NCI-H1105 treated with DMSO at 0.1 percent for 48 hours (cell line): Measurements from ENCODE around the gene ACVR1B.
A peak's percentile ranks its signal among the peaks of the same experiment; 100 is the strongest.

Source experiments
- DNase-seq: peaks from one replicate; lab custom pipeline; 2025; lab: John Stamatoyannopoulos, UW

Gene ACVR1B

GRCh38 chr12:51951199-51951842, at the start of gene ACVR1B:
ACVR1B (plus strand) TSS chr12:51951699; CDS start chr12:51951744, 45 bp downstream.
- peak; percentile 74 for DNase-seq

GRCh38 chr12:51901881-51902280, 49.6 kb upstream of the ACVR1B start:
- no peak for DNase-seq

- DNase-seq, result no peak
Observed at GRCh38 chr12:51904951-51905470, 46.5 kb upstream of the ACVR1B start.

- no peak for DNase-seq
Observed at GRCh38 chr12:51905471-51906429, 45.7 kb upstream of the ACVR1B start.

DNA sequence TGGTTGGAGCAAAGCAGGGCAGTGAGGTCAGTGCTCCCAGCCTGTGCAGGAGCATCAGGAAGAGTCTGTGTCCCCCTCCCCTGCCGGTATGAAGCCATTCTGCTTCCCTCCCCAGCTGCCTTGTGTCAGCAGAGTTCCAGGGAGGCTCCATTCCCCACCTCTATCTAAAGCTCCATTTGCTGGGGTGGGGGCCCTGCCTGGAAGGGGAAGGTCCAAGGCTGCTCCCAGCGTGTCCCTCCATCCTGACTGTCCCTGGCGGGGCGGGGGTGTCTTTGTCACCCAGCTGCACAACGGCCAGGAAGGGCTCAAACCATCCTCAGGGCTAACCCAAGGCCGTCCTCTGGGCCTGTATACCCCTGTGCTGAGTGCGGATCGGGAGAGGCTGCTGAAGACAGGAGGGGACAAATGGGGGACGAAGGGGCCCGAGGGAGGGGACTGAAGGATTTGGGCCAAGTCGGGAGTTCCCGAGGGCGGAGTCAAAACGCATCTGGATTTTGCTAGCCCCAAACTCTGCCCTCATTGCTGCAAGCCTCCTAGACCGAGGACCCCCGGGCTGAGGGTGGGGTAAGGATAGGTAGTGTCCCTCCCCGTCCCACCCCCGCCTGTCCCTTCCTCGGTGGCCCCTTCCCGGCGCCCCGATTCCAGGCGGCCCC, 44.9 kb upstream of the ACVR1B start:
- no peak for DNase-seq

GRCh38 chr12:51907083-51907855, 44.2 kb upstream of the ACVR1B start, which contains the start of gene ACVRL1:
ACVRL1 (plus strand) TSS chr12:51907504; CDS start chr12:51912475, 4,971 bp downstream.
- no peak for DNase-seq

- DNase-seq, result no peak
Observed at GRCh38 chr12:51907856-51908425, 43.6 kb upstream of the ACVR1B start.

DNA sequence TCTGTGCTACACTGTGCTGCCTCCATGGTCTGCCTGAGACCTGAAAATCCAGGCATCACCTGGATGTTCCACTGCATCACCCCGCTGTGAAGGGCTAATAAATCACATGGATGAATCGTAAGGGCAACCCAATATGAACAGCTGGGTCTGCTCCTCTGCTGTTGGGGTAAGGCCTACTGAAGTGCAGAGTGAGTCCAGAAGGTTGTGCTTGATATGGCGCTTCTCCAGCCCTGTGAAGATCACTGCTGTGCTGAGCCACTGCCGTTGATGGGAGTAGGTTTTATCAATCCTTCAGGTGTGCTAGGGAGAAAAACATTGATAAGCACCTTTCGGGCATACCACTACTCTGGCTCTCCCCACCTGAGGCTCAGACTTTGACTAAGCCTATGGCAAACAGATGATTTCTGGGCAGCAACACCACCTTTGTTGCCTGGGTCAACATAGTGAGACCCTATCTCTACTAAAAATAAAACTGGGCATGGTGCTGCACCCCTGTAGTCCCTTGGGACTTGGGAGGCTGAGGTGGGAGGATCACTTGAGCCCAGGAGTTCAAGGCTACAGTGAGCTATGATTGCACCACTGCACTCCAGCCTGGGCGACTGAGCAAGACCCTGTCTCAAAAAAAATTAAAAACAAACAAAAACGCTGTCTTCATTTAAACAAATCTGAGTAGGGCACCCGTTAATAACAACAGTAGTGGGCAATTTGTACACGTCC, 42.5 kb upstream of the ACVR1B start:
- no peak for DNase-seq

GRCh38 chr12:51910168-51910567, 41.3 kb upstream of the ACVR1B start:
- DNase-seq, result no peak

- DNase-seq, result no peak
Observed at GRCh38 chr12:51910691-51911090, 40.8 kb upstream of the ACVR1B start.

GRCh38 chr12:51911307-51911706, 40.2 kb upstream of the ACVR1B start:
- DNase-seq, result no peak

- no peak for DNase-seq
Observed at GRCh38 chr12:51911788-51912711, 39.4 kb upstream of the ACVR1B start.

DNA sequence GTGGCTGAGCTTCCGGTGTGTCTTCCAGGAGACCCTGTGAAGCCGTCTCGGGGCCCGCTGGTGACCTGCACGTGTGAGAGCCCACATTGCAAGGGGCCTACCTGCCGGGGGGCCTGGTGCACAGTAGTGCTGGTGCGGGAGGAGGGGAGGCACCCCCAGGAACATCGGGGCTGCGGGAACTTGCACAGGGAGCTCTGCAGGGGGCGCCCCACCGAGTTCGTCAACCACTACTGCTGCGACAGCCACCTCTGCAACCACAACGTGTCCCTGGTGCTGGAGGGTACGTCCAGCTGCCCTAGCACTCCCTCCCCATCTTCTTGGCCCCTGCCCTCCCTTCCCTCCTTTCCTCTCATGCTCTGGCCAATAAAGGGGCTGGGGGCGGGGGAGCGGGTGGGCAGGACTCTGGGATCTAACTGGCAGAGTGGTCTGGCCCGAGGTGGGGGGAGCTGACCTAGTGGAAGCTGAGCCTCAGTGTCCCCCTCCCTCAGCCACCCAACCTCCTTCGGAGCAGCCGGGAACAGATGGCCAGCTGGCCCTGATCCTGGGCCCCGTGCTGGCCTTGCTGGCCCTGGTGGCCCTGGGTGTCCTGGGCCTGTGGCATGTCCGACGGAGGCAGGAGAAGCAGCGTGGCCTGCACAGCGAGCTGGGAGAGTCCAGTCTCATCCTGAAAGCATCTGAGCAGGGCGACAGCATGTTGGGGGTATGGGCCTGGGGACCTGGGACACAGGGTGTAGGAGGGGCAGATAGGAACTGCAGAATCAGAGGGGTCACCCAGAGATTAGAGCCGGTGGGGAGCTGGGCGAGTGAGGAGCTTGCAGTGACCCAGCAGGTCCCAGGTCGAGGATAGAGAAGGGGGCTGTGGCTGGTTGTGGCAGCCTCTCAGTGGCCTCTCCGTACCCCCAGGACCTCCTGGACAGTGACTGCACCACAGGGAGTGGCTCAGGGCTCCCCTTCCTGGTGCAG, 38.1 kb upstream of the ACVR1B start:
- no peak for DNase-seq

DNA sequence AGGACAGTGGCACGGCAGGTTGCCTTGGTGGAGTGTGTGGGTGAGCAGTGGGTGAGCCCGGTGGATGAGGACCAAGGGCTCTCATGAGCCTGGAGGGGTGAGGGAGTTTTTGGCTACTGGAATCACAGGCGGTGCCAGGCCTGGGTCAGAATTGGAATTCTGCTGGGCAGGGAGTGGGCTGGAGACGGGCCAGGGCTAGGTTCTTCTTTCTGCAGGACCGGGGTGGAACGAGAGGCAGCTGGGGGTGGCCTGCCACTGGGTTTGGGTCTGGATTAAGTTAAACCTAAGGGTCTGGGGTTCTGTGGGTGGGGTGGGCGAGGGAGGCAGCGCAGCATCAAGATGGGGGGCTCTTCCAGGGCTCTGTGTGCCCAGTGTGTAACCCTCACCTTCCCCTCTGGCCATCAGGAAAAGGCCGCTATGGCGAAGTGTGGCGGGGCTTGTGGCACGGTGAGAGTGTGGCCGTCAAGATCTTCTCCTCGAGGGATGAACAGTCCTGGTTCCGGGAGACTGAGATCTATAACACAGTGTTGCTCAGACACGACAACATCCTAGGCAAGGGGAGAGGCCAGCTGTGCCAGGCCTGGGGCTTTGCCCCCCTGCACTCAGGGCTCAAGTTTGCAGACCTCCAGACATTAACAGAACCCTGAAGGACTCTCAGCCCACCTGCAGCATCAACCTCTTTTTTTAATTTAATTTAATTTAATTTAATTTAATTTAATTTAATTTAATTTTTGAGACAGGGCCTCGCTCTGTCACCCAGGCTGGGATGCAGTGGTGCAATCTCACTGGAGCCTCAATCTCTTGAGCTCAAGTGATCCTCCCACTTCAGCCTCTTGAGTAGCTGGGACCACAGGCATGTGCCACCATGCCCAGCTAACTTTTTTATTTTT, 37.2 kb upstream of the ACVR1B start:
- no peak for DNase-seq

DNA sequence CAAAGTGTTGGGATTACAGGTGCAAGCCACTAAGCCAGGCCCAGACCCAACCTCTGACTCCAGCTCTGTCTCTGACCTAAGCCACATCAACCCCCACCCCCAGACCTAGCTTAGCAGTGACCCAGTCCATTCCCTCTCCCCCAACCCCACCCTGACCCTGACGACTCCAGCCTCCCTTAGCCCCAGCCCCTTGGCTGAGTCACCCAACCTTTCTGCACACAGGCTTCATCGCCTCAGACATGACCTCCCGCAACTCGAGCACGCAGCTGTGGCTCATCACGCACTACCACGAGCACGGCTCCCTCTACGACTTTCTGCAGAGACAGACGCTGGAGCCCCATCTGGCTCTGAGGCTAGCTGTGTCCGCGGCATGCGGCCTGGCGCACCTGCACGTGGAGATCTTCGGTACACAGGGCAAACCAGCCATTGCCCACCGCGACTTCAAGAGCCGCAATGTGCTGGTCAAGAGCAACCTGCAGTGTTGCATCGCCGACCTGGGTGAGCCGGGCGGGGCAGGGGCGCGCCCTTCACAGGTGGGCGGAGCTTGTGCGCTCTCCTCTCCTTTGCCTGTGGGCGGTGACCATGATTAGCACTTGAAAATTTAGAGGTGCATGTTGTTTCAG, 36.4 kb upstream of the ACVR1B start:
- no peak for DNase-seq

DNA sequence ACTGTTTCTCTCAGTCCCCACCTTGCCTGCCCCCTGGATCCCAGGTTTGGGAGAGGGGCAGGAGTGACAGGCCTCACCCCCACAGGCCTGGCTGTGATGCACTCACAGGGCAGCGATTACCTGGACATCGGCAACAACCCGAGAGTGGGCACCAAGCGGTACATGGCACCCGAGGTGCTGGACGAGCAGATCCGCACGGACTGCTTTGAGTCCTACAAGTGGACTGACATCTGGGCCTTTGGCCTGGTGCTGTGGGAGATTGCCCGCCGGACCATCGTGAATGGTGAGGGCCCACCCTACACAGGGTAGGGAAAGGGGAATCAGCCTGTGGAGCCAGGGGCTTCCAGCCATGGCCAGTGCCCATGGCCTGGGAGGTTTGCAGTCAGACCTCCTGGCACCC, 35.5 kb upstream of the ACVR1B start:
- no peak for DNase-seq
